K562 (cell line): ENCODE measurements around the gene BANP. TPM values are rescaled to one million over a fixed set of nuclear protein-coding genes. Genes with fewer than 3 reads are reported as not detected.

Experiments
- ATAC-seq: fragments of 200-7000 bp; cut with Tn5 transposase; 3 replicates; pipeline ENCODE4 v1.9.1; 2020; ENCODE audit warnings: moderate library complexity
- BruUV-seq: library from RNA; stranded (reverse); fragments of 400-500 nt; replicated peaks from 2 replicates; lab custom pipeline; 2021; lab: Mats Ljungman, UMichigan
- CTCF ChIA-PET: fragments of 300-600 bp; formaldehyde crosslinking; extraction: SDS; loops from one replicate; lab custom pipeline; 2021; ENCODE audit warnings: low intra/inter-chr PET ratio; lab: Yijun Ruan, JAX
- POLR2A ChIA-PET: fragments of 300-600, 350-650 bp; sonication (Branson Sonifier 250); formaldehyde crosslinking; extraction: SDS; loops from one replicate; lab custom pipeline; 2021; ENCODE audit warnings: antibody characterized with exemption, inconsistent platforms; lab: Yijun Ruan, JAX
- DNase-seq, 4 experiments: peaks; one replicate each; pipeline versions ENCODE4 v3.0.0 to v3.0.0-alpha.2; 2011 to 2018; ENCODE audit warnings: low spot score in 3 of 4, mixed read lengths in 3 of 4; ENCODE audit errors: extremely low read depth in 1 of 4
- FAIRE-seq: peaks from 2 replicates; lab custom pipeline; 2011; peaks lifted over from hg19 to GRCh38; lab: Jason Lieb, UNC
- H2AFZ ChIP-seq: 2 replicates; pipeline ENCODE4 v1.6.0; 2011; ENCODE audit warnings: low read depth, low read length, control low read depth, inconsistent platforms
- H3K27ac ChIP-seq: fragments of 200-600 bp; 3 replicates; pipeline ENCODE4 v1.8.0; 2011; ENCODE audit warnings: low read depth, mild to moderate bottlenecking, control low read depth, inconsistent platforms, low read length, moderate library complexity, mixed read lengths; ENCODE audit errors: extremely low read depth
- H3K27me3 ChIP-seq, 2 experiments: fragments of 300-600 bp in 1 of 2; 2 replicates in 1 of 2; 3 replicates in 1 of 2; pipeline versions ENCODE4 v1.6.0 to v1.8.0; 2011; ENCODE audit warnings: inconsistent platforms in 2 of 2, low read length in 2 of 2, mild to moderate bottlenecking in 1 of 2, mixed read lengths in 1 of 2, moderate library complexity in 1 of 2; ENCODE audit not compliant: control insufficient read depth in 2 of 2, insufficient read depth in 2 of 2
- H3K36me3 ChIP-seq: fragments of 300-600 bp; 3 replicates; pipeline ENCODE4 v1.8.0; 2011; ENCODE audit warnings: mild to moderate bottlenecking, low read length, inconsistent platforms; ENCODE audit not compliant: control insufficient read depth, insufficient read depth
- H3K4me1 ChIP-seq, 2 experiments: fragments of 200-600 bp in 1 of 2; replicated peaks in 1 of 2; 2 replicates in 1 of 2; 3 replicates in 1 of 2; pipeline versions ENCODE4 v1.5.1 to v1.8.0; 2011; ENCODE audit warnings: inconsistent platforms in 2 of 2, low read length in 2 of 2, mild to moderate bottlenecking in 1 of 2, mixed read lengths in 1 of 2, moderate library complexity in 1 of 2; ENCODE audit not compliant: control insufficient read depth in 2 of 2, insufficient read depth in 2 of 2
- H3K4me2 ChIP-seq: 2 replicates; pipeline ENCODE4 v1.6.1; 2011; ENCODE audit warnings: low read length, control low read depth, inconsistent platforms, mixed read lengths; ENCODE audit not compliant: insufficient read depth
- H3K4me3 ChIP-seq: fragments of 200-600 bp; sonication (generic), shearing (Covaris generic); 2 replicates; pipeline ENCODE4 v1.5.1; 2016; ENCODE audit warnings: control low read depth, inconsistent platforms
- H3K79me2 ChIP-seq: fragments of 200-600 bp; 3 replicates; pipeline ENCODE4 v1.8.0; 2011; ENCODE audit warnings: low read length, inconsistent platforms; ENCODE audit not compliant: control insufficient read depth, insufficient read depth
- H3K9ac ChIP-seq, 2 experiments: 2 replicates each; pipeline versions ENCODE4 v1.6.0 to v1.6.1; 2011; ENCODE audit warnings: low read depth in 2 of 2, low read length in 2 of 2, control low read depth in 1 of 2, inconsistent platforms in 1 of 2, mild to moderate bottlenecking in 1 of 2, mixed read lengths in 1 of 2; ENCODE audit not compliant: insufficient read depth in 1 of 2
- H3K9me1 ChIP-seq: one replicate; pipeline ENCODE4 v1.6.0; 2011; ENCODE audit warnings: inconsistent platforms, mild to moderate bottlenecking, low read length, moderate library complexity; ENCODE audit not compliant: control insufficient read depth, insufficient read depth
- H3K9me3 ChIP-seq: replicated peaks from 2 replicates; pipeline ENCODE4 v1.5.1; 2011; ENCODE audit warnings: low read depth, low read length, inconsistent platforms; ENCODE audit not compliant: control insufficient read depth, insufficient read depth
- H4K20me1 ChIP-seq: replicated peaks from 2 replicates; pipeline ENCODE4 v1.6.1; 2011; ENCODE audit warnings: low read length, inconsistent platforms, mixed read lengths; ENCODE audit not compliant: control insufficient read depth, insufficient read depth
- ATF6 ChIP-seq: sonication (generic); formaldehyde crosslinking; IDR thresholded peaks from 2 replicates; pipeline ENCODE4 v1.4.0; 2020; ENCODE audit warnings: mild to moderate bottlenecking, missing genetic modification reagents
- CBX1 ChIP-seq: sonication (generic); IDR thresholded peaks from 2 replicates; pipeline ENCODE4 v1.6.1; 2016; ENCODE audit warnings: antibody characterized with exemption, low read depth, mild to moderate bottlenecking
- FOSL1 ChIP-seq: fragments of 200-800 bp; sonication (Bioruptor generic); conservative IDR thresholded peaks from 2 replicates; pipeline ENCODE4 v1.6.1; 2016; ENCODE audit warnings: missing genetic modification characterization, missing compliant biosample characterization
- FOXJ3 ChIP-seq: sonication (generic); formaldehyde crosslinking; IDR thresholded peaks from 2 replicates; pipeline ENCODE4 v1.4.0; 2020; ENCODE audit warnings: mild to moderate bottlenecking, missing genetic modification reagents
- GATAD2A ChIP-seq: fragments of 450-650 bp; IDR thresholded peaks from 2 replicates; pipeline ENCODE4 v1.6.1; 2017
- NEUROD1 ChIP-seq: fragments of 150-350 bp; IDR thresholded peaks from 2 replicates; pipeline ENCODE4 v1.6.1; 2014; ENCODE audit warnings: borderline replicate concordance, low read length, low read depth; ENCODE audit not compliant: partially characterized antibody
- POU5F1 ChIP-seq: fragments of 150-350 bp; IDR thresholded peaks from 2 replicates; pipeline ENCODE4 v1.6.1; 2014; ENCODE audit warnings: borderline replicate concordance, low read length, low read depth, mild to moderate bottlenecking; ENCODE audit not compliant: partially characterized antibody
- RFX5 ChIP-seq: IDR thresholded peaks from 2 replicates; pipeline ENCODE4 v1.6.1; 2011; ENCODE audit warnings: low read depth, mild to moderate bottlenecking, improper control_type of control experiment, low read length
- THRB ChIP-seq: fragments of 450-650 bp; formaldehyde crosslinking; conservative IDR thresholded peaks from 2 replicates; pipeline ENCODE4 v1.4.0; 2022; ENCODE audit warnings: mild to moderate bottlenecking, missing genetic modification characterization
- U2AF2 ChIP-seq: fragments of 200-400 bp; formaldehyde crosslinking; optimal IDR thresholded peaks from 2 replicates; pipeline ENCODE3; 2017; ENCODE audit warnings: low read depth, mild to moderate bottlenecking, low read length
- ZBTB5 ChIP-seq: fragments of 450-650 bp; IDR thresholded peaks from 2 replicates; pipeline ENCODE4 v1.6.1; 2017; ENCODE audit warnings: antibody characterized with exemption
- ZNF644 ChIP-seq: fragments of 200-800 bp; sonication (Bioruptor generic); IDR thresholded peaks from 2 replicates; pipeline ENCODE4 v1.6.1; 2016; ENCODE audit warnings: low read depth, missing genetic modification characterization, missing compliant biosample characterization
- WGBS: fragments of 100-300 bp; shearing (Covaris generic); methylation state at CpG from one replicate; pipeline ENCODE4 v1.1.6; 2016; ENCODE audit warnings: low coverage, mixed read lengths; ENCODE audit not compliant: insufficient coverage; ENCODE audit errors: missing lambda C conversion rate; 5-methylcytosine and 5-hydroxymethylcytosine counted together
- in situ Hi-C: fragments of 300-500 bp; cut with MboI; formaldehyde crosslinking; loops from 4 replicates; pipeline ENCODE4 v1.15.0; 2018; ENCODE audit warnings: inconsistent platforms, mixed read lengths
- intact Hi-C: fragments of 100-400 bp; cut with micrococcal nuclease; formaldehyde crosslinking; loops from 2 replicates; pipeline ENCODE4 v1.14.2; 2022
- polyA plus RNA-seq, 8 experiments: library from polyadenylated mRNA; depleted of rRNA in 4 of 8; stranded (reverse) in 5 of 8; unstranded in 3 of 8; fragments of >200 nt; fragmentation: Nextera tagmentation in 2 of 8; fragmentation: Illumina TruSeq in 1 of 8; extraction: Ambion mirVana in 2 of 8; extraction: Trizol in 1 of 8; gene quantifications; 2 replicates each; pipeline versions ENCODE4 v1.2.1 to v1.2.3, GENCODE V29; 2011 to 2014; ENCODE audit warnings: inconsistent platforms in 1 of 8, missing spikeins in 1 of 8
- total RNA-seq, 7 experiments: library from RNA; depleted of rRNA in 6 of 7; stranded (reverse); fragments of >200 nt in 6 of 7; fragmentation: Illumina TruSeq in 2 of 7; extraction: Trizol in 2 of 7; gene quantifications; 2 replicates each; pipeline versions ENCODE4 v1.2.1 to v1.2.3, GENCODE V29; 2011 to 2021; ENCODE audit warnings: low replicate concordance in 1 of 7

The BANP gene
- total and polyA plus RNA-seq, 9 of the 15 experiments (the other 6 are each of a cell fraction or from before 2014, with no cell fraction given): 4.6 to 22.1 (median 15.6) TPM

- peak overlapping the region in 1 of 2 experiments; percentile 83; a peak in 3 of 4 replicates for H3K9ac ChIP-seq
- no peak overlapping the region for H3K4me3 ChIP-seq
- H3K9me1 ChIP-seq: peaks cover 5% of the 10 kb centered on the region
- DNase-seq: no peak
- no peaks in the 10 kb centered on the region for H3K9me3 ChIP-seq
- 94% methylated on average over 29 of the region's 34 CpGs for WGBS
- TF ChIP-seq RFX5 (no peak), POU5F1 (no peak), THRB (CRISPR knock-in tag) (no peak), ATF6 (CRISPR knock-in tag) (no peak), NEUROD1 (no peak), FOSL1 (tag) (no peak), FOXJ3 (no peak), ZBTB5 (no peak), U2AF2 (no peak), ZNF644 (tag) (no peak), CBX1 (no peak), GATAD2A (no peak)
- TF ChIP-seq, all 486 proteins: peak for 0
- Histone ChIP-seq H3K27ac (no peak overlapping the region), H3K4me2 (no peak overlapping the region), H3K79me2 (peaks cover 84% of the 10 kb centered on the region), H3K36me3 (peaks cover 41% of the 10 kb centered on the region; the same call in 2 of the 3 replicates), H4K20me1 (no peaks in the 10 kb centered on the region; the same call in 1 of the 2 replicates), H3K4me1 (peaks cover 35 to 55% of the 10 kb centered on the region in 2 experiments), H3K27me3 (no peaks in the 10 kb centered on the region), H2AFZ (0 out of 2 replicates have a peak overlapping the region, but pooled peaks have one; percentile 10)
- no TSS peak for BruUV-seq
- ChIA-PET POLR2A (interaction anchor here (0.6 to 1.5 kb wide), 2 partner anchors 11 to 131 kb away, joined by 3 to 4 read pairs; no protein-coding TSS in a partner anchor), CTCF (no interaction called here)
- no peak for ATAC-seq
- in situ Hi-C loops (no loop called here), intact Hi-C loops (no loop called here)
- FAIRE-seq: no peak
Measured at GRCh38 chr16:87957296-87958094, 6.3 kb downstream of the BANP start.
